HepG2 (cell line): ENCODE data around the gene HTRA2. TPM values are rescaled to one million over a fixed set of nuclear protein-coding genes. Genes with fewer than 3 reads are reported as not detected.

ENCODE experiments used
- CREB1 ChIP-seq, 2 experiments: fragments of 450-650 bp in 1 of 2; IDR thresholded peaks; 2 replicates each; pipeline ENCODE4 v1.6.1; 2016 to 2017; ENCODE audit warnings: control low read depth in 1 of 2, mild to moderate bottlenecking in 1 of 2, missing compliant biosample characterization in 1 of 2, missing genetic modification characterization in 1 of 2
- GATAD1 ChIP-seq: IDR thresholded peaks from 2 replicates; pipeline ENCODE4 v1.6.1; 2016; ENCODE audit warnings: missing genetic modification reagents, missing compliant biosample characterization
- KDM2A ChIP-seq: sonication (generic); formaldehyde crosslinking; IDR thresholded peaks from 2 replicates; pipeline ENCODE4 v1.4.0; 2020; ENCODE audit warnings: low read depth, missing genetic modification reagents, borderline replicate concordance
- MTF1 ChIP-seq: sonication (generic); formaldehyde crosslinking; IDR thresholded peaks from 2 replicates; pipeline ENCODE4 v1.5.0; 2020; ENCODE audit warnings: missing genetic modification reagents
- NPAS2 ChIP-seq: sonication (generic); formaldehyde crosslinking; IDR thresholded peaks from 2 replicates; pipeline ENCODE4 v1.8.0; 2022; ENCODE audit warnings: mild to moderate bottlenecking, missing genetic modification reagents, borderline replicate concordance
- PHB2 ChIP-seq: fragments of 450-650 bp; IDR thresholded peaks from 2 replicates; pipeline ENCODE4 v1.6.1; 2018; ENCODE audit not compliant: partially characterized antibody
- REPIN1 ChIP-seq: sonication (generic); formaldehyde crosslinking; IDR thresholded peaks from 2 replicates; pipeline ENCODE4 v1.8.0; 2022; ENCODE audit warnings: missing genetic modification reagents, low read depth, mild to moderate bottlenecking, borderline replicate concordance
- SMAD9 ChIP-seq: sonication (generic); formaldehyde crosslinking; IDR thresholded peaks from 2 replicates; pipeline ENCODE4 v1.5.1; 2020; ENCODE audit warnings: mild to moderate bottlenecking, missing genetic modification reagents
- ZNF446 ChIP-seq: sonication (generic); formaldehyde crosslinking; IDR thresholded peaks from 2 replicates; pipeline ENCODE4 v1.5.0; 2020; ENCODE audit warnings: mild to moderate bottlenecking, missing genetic modification reagents
- ZNF550 ChIP-seq: sonication (generic); formaldehyde crosslinking; IDR thresholded peaks from 2 replicates; pipeline ENCODE4 v1.4.0; 2020; ENCODE audit warnings: mild to moderate bottlenecking, missing genetic modification reagents, borderline replicate concordance
- polyA plus RNA-seq, 8 experiments: library from polyadenylated mRNA; depleted of rRNA in 3 of 8; stranded (reverse) in 7 of 8; unstranded in 1 of 8; fragments of >200 nt; fragmentation: Illumina TruSeq in 4 of 8; extraction: Trizol in 4 of 8; gene quantifications; 2 replicates each; pipeline versions ENCODE4 v1.2.1 to v1.2.3, GENCODE V29; 2011 to 2016; ENCODE audit warnings: low read depth in 4 of 8, missing spikeins in 1 of 8, mixed read lengths in 1 of 8; ENCODE audit not compliant: insufficient read depth in 1 of 8
- total RNA-seq, 5 experiments: library from RNA; depleted of rRNA; stranded (reverse); fragments of >200 nt; fragmentation: Illumina TruSeq; extraction: Trizol; gene quantifications; 2 replicates each; pipeline ENCODE4 v1.2.3, GENCODE V29; 2016; ENCODE audit warnings: low read depth in 1 of 5
- TF ChIP-seq, protein P1 (sequence below): sonication (generic); formaldehyde crosslinking; IDR thresholded peaks from 2 replicates; pipeline ENCODE4 v1.5.0; 2020; ENCODE audit warnings: mild to moderate bottlenecking, missing genetic modification reagents
- TF ChIP-seq, protein P2 (sequence below): sonication (generic); formaldehyde crosslinking; IDR thresholded peaks from 2 replicates; pipeline ENCODE4 v1.4.0; 2020; ENCODE audit warnings: missing genetic modification reagents
- TF ChIP-seq, protein P3 (sequence below): sonication (generic); formaldehyde crosslinking; IDR thresholded peaks from 2 replicates; pipeline ENCODE4 v1.4.0; 2020; ENCODE audit warnings: missing genetic modification reagents
- TF ChIP-seq, protein P4 (sequence below): sonication (generic); formaldehyde crosslinking; IDR thresholded peaks from 2 replicates; pipeline ENCODE4 v1.8.1; 2023; ENCODE audit warnings: mild to moderate bottlenecking, missing genetic modification reagents

Gene HTRA2
- total and polyA plus RNA-seq, 2 of the 13 experiments (the other 11 are each of a cell fraction or from before 2014, with no cell fraction given), result 47.7 to 50.3 TPM

DNA sequence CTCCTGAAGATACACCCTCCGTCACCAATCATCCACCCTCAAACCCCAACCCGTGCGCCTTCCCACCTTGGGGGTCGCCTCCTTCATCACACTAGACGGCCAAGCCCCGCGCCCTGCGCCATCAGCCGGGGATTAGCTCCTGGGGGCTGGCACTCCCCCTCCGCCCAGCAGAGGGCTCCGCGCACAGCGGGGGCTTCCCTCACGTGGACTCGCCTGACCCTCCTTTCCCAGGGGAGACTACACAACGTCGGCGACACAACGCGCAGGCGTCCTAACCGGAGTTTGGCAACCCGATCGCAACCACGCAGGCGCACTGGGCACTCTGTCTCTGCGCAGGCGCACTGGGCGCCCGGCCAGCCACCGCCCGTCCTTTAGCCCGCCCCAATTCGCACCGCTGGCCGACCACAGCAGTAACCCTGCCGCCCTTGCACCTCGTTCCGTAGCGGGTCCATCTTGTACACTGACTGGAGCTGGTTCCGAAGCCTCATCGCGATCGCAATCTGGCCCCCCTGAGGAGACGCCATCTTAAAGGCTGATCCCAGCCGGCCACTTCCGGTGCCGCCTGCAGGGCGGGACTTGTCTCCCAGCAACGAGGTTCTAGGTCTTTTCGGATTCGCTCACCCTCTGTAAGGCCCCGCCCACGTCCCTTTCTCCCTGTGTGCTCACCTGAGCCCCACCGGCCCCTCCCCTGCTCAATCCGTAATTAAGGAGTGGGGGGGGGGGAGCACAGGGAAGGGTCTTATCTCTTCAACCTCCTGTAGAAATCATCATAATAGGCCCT, 22.4 kb upstream of the HTRA2 start, which contains the start of gene PCGF1 (continued):
- TF ChIP-seq NPAS2 (peak; percentile 89; the same call in 1 of the 2 replicates), SMAD9 (CRISPR knock-in tag) (peak; percentile 24; the same call in 1 of the 2 replicates), KDM2A (CRISPR knock-in tag) (peak; percentile 100), CREB1 (IDR thresholded peaks at IDR 0.05) (0 out of 2 replicates have a peak, but pooled peaks have one; percentile 44), CREB1 (CRISPR knock-in tag; IDR thresholded peaks at IDR 0.05) (peak; percentile 73), MTF1 (no peak), GATAD1 (peak; percentile 93), ZNF550 (CRISPR knock-in tag) (0 out of 2 replicates have a peak, but pooled peaks have one; percentile 15), REPIN1 (CRISPR knock-in tag) (peak; percentile 84), PHB2 (no peak), ZNF446 (no peak)
- TF ChIP-seq, protein P1, sequence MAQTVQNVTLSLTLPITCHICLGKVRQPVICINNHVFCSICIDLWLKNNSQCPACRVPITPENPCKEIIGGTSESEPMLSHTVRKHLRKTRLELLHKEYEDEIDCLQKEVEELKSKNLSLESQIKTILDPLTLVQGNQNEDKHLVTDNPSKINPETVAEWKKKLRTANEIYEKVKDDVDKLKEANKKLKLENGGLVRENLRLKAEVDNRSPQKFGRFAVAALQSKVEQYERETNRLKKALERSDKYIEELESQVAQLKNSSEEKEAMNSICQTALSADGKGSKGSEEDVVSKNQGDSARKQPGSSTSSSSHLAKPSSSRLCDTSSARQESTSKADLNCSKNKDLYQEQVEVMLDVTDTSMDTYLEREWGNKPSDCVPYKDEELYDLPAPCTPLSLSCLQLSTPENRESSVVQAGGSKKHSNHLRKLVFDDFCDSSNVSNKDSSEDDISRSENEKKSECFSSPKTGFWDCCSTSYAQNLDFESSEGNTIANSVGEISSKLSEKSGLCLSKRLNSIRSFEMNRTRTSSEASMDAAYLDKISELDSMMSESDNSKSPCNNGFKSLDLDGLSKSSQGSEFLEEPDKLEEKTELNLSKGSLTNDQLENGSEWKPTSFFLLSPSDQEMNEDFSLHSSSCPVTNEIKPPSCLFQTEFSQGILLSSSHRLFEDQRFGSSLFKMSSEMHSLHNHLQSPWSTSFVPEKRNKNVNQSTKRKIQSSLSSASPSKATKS (CRISPR knock-in tag), result no peak
- TF ChIP-seq, protein P2, sequence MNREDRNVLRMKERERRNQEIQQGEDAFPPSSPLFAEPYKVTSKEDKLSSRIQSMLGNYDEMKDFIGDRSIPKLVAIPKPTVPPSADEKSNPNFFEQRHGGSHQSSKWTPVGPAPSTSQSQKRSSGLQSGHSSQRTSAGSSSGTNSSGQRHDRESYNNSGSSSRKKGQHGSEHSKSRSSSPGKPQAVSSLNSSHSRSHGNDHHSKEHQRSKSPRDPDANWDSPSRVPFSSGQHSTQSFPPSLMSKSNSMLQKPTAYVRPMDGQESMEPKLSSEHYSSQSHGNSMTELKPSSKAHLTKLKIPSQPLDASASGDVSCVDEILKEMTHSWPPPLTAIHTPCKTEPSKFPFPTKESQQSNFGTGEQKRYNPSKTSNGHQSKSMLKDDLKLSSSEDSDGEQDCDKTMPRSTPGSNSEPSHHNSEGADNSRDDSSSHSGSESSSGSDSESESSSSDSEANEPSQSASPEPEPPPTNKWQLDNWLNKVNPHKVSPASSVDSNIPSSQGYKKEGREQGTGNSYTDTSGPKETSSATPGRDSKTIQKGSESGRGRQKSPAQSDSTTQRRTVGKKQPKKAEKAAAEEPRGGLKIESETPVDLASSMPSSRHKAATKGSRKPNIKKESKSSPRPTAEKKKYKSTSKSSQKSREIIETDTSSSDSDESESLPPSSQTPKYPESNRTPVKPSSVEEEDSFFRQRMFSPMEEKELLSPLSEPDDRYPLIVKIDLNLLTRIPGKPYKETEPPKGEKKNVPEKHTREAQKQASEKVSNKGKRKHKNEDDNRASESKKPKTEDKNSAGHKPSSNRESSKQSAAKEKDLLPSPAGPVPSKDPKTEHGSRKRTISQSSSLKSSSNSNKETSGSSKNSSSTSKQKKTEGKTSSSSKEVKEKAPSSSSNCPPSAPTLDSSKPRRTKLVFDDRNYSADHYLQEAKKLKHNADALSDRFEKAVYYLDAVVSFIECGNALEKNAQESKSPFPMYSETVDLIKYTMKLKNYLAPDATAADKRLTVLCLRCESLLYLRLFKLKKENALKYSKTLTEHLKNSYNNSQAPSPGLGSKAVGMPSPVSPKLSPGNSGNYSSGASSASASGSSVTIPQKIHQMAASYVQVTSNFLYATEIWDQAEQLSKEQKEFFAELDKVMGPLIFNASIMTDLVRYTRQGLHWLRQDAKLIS (CRISPR knock-in tag), result peak; percentile 58; the same call in 1 of the 2 replicates
- TF ChIP-seq, protein P3, sequence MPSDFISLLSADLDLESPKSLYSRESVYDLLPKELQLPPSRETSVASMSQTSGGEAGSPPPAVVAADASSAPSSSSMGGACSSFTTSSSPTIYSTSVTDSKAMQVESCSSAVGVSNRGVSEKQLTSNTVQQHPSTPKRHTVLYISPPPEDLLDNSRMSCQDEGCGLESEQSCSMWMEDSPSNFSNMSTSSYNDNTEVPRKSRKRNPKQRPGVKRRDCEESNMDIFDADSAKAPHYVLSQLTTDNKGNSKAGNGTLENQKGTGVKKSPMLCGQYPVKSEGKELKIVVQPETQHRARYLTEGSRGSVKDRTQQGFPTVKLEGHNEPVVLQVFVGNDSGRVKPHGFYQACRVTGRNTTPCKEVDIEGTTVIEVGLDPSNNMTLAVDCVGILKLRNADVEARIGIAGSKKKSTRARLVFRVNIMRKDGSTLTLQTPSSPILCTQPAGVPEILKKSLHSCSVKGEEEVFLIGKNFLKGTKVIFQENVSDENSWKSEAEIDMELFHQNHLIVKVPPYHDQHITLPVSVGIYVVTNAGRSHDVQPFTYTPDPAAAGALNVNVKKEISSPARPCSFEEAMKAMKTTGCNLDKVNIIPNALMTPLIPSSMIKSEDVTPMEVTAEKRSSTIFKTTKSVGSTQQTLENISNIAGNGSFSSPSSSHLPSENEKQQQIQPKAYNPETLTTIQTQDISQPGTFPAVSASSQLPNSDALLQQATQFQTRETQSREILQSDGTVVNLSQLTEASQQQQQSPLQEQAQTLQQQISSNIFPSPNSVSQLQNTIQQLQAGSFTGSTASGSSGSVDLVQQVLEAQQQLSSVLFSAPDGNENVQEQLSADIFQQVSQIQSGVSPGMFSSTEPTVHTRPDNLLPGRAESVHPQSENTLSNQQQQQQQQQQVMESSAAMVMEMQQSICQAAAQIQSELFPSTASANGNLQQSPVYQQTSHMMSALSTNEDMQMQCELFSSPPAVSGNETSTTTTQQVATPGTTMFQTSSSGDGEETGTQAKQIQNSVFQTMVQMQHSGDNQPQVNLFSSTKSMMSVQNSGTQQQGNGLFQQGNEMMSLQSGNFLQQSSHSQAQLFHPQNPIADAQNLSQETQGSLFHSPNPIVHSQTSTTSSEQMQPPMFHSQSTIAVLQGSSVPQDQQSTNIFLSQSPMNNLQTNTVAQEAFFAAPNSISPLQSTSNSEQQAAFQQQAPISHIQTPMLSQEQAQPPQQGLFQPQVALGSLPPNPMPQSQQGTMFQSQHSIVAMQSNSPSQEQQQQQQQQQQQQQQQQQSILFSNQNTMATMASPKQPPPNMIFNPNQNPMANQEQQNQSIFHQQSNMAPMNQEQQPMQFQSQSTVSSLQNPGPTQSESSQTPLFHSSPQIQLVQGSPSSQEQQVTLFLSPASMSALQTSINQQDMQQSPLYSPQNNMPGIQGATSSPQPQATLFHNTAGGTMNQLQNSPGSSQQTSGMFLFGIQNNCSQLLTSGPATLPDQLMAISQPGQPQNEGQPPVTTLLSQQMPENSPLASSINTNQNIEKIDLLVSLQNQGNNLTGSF (CRISPR knock-in tag), result peak; percentile 93; the same call in 1 of the 2 replicates
- TF ChIP-seq, protein P4, sequence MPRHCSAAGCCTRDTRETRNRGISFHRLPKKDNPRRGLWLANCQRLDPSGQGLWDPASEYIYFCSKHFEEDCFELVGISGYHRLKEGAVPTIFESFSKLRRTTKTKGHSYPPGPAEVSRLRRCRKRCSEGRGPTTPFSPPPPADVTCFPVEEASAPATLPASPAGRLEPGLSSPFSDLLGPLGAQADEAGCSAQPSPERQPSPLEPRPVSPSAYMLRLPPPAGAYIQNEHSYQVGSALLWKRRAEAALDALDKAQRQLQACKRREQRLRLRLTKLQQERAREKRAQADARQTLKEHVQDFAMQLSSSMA (CRISPR knock-in tag), result 0 out of 2 replicates have a peak, but pooled peaks have one; percentile 71
